ENCODE data around the gene PI4K2B. TPM values are rescaled to one million over a fixed set of nuclear protein-coding genes. Genes with fewer than 3 reads are reported as not detected.
"Not testable (repeated sequence)": the region's sequence is repeated elsewhere in the genome, so short reads cannot be mapped to it uniquely, and the experiment has no call there.

PI4K2B gene
- polyA plus RNA-seq, 1 experiment: 11.8 TPM

- DNase-seq (ENCODE audit: low read depth, low spot score): peak; percentile 42
- POLR2A ChIA-PET: interaction anchor here (0.7 to 1.0 kb wide), 3 partner anchors 75 to 1537 kb away, joined by 3 to 5 read pairs (median 4); partner anchors contain the start of gene SEPSECS
- peak overlapping the region; percentile 89 for H3K4me3 ChIP-seq (ENCODE audit: low read depth, low read length)
- peaks cover 11% of the 10 kb centered on the region for H3K9me3 ChIP-seq (ENCODE audit: control insufficient read depth, insufficient read depth, low read length)
- H3K27me3 ChIP-seq (ENCODE audit: control insufficient read depth, insufficient read depth, low read length): no peaks in the 10 kb centered on the region
- peak overlapping the region; percentile 82 for H3K27ac ChIP-seq (ENCODE audit: low read depth, low read length)
- peak; percentile 58 for TF ChIP-seq CTCF (IDR thresholded peaks at IDR 0.05; ENCODE audit: low read depth, low read length)
- CTCF ChIA-PET: interaction anchor here (0.6 to 4.6 kb wide), 10 partner anchors 16 to 652 kb away, joined by 3 to 53 read pairs (median 3); partner anchors contain the start of gene ZCCHC4
Observed at GRCh38 chr4:25234390-25235370, 847 bp downstream of the PI4K2B start.

DNA sequence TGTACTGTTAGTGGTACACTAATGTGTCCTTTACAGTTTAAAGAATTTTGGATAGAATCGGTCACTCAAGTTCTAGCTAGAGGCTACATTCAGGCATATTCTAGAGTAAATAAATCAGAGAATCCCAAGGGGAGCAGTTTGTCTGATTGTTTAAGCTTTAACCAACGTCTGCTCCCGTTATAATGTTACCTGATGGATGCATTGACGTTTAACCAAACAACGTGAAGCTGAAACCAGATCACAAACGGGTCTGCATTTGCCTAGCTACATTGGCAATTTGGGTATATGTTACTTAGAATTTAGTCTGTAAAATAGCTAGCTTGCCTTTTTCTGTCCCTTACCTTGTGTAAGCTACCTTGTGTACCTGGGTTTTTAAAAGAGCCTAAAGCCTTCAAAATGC, 1.6 kb downstream of the PI4K2B start:
- DNase-seq (ENCODE audit: low read depth, low spot score): no peak
- H3K27ac ChIP-seq (ENCODE audit: low read depth, low read length): no peak overlapping the region
- H3K27me3 ChIP-seq (ENCODE audit: control insufficient read depth, insufficient read depth, low read length): no peaks in the 10 kb centered on the region
- H3K9me3 ChIP-seq (ENCODE audit: control insufficient read depth, insufficient read depth, low read length): peaks cover 11% of the 10 kb centered on the region
- TF ChIP-seq CTCF (IDR thresholded peaks at IDR 0.05; ENCODE audit: low read depth, low read length): no peak
- CTCF ChIA-PET: interaction anchor here (0.6 to 4.6 kb wide), 8 partner anchors 22 to 653 kb away, joined by 3 to 53 read pairs (median 4); partner anchors contain the start of gene ZCCHC4
- peak overlapping the region; percentile 89 for H3K4me3 ChIP-seq (ENCODE audit: low read depth, low read length)
- POLR2A ChIA-PET: no interaction called here

- H3K27ac ChIP-seq (ENCODE audit: low read depth, low read length); DNase-seq (ENCODE audit: low read depth, low spot score); POLR2A ChIA-PET; H3K27me3 ChIP-seq (ENCODE audit: control insufficient read depth, insufficient read depth, low read length): not testable (repeated sequence)
- CTCF ChIA-PET: interaction anchor here (0.6 to 4.6 kb wide), 9 partner anchors 21 to 654 kb away, joined by 3 to 53 read pairs (median 4); partner anchors contain the start of gene ZCCHC4
- H3K9me3 ChIP-seq (ENCODE audit: control insufficient read depth, insufficient read depth, low read length): peaks cover 11% of the 10 kb centered on the region
- H3K4me3 ChIP-seq (ENCODE audit: low read depth, low read length): peak overlapping the region; percentile 89; the same call in 1 of the 2 replicates
Observed at GRCh38 chr4:25236030-25236429, 2.2 kb downstream of the PI4K2B start.

GRCh38 chr4:25236971-25237370, 3.1 kb downstream of the PI4K2B start:
- Histone ChIP-seq H3K9me3 (ENCODE audit: control insufficient read depth, insufficient read depth, low read length) (peaks cover 11% of the 10 kb centered on the region), H3K27me3 (ENCODE audit: control insufficient read depth, insufficient read depth, low read length) (no peaks in the 10 kb centered on the region), H3K27ac (ENCODE audit: low read depth, low read length) (no peak overlapping the region), H3K4me3 (ENCODE audit: low read depth, low read length) (no peak overlapping the region)
- no peak for TF ChIP-seq CTCF (IDR thresholded peaks at IDR 0.05; ENCODE audit: low read depth, low read length)
- no peak for DNase-seq (ENCODE audit: low read depth, low spot score)
- CTCF ChIA-PET: interaction anchor here (1.1 to 4.6 kb wide), 3 partner anchors 75 to 257 kb away, joined by 3 to 53 read pairs (median 7); partner anchors contain the start of gene ZCCHC4
- POLR2A ChIA-PET: no interaction called here

DNA sequence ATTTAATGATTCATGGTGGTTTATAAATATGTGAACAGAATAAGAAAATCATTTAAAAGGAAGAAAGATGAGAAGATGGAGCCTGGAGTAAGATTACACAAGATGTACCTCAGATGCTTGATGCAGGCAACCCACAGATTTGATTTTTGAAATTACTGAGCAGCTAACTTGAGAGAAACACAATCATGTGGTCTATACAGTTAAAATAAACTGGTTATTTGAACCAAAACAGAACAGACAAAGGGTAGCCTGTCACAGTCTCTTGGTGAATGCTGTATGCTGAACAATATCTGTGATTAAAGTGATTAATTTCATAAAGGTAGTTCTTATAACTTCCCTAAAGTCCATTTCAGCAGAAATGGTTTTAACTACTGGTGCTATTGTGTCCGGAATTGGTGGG, 4.2 kb downstream of the PI4K2B start:
- no peak overlapping the region for H3K27ac ChIP-seq (ENCODE audit: low read depth, low read length)
- ChIA-PET POLR2A (no interaction called here), CTCF (interaction anchor here (1.7 kb wide), 1 partner anchor 74 kb away, joined by 7 read pairs; the partner anchor contains the start of gene ZCCHC4)
- peaks cover 8% of the 10 kb centered on the region for H3K9me3 ChIP-seq (ENCODE audit: control insufficient read depth, insufficient read depth, low read length)
- no peak for TF ChIP-seq CTCF (IDR thresholded peaks at IDR 0.05; ENCODE audit: low read depth, low read length)
- DNase-seq (ENCODE audit: low read depth, low spot score): no peak
- H3K27me3 ChIP-seq (ENCODE audit: control insufficient read depth, insufficient read depth, low read length): no peaks in the 10 kb centered on the region
- H3K4me3 ChIP-seq (ENCODE audit: low read depth, low read length): no peak overlapping the region

- POLR2A ChIA-PET; H3K9me3 ChIP-seq (ENCODE audit: control insufficient read depth, insufficient read depth, low read length); CTCF ChIA-PET; H3K4me3 ChIP-seq (ENCODE audit: low read depth, low read length); H3K27me3 ChIP-seq (ENCODE audit: control insufficient read depth, insufficient read depth, low read length); DNase-seq (ENCODE audit: low read depth, low spot score); H3K27ac ChIP-seq (ENCODE audit: low read depth, low read length): not testable (repeated sequence)
Observed at GRCh38 chr4:25239528-25239927, 5.7 kb downstream of the PI4K2B start.

GRCh38 chr4:25240754-25241210, 6.9 kb downstream of the PI4K2B start:
- H3K27ac ChIP-seq (ENCODE audit: low read depth, low read length); CTCF ChIA-PET; H3K4me3 ChIP-seq (ENCODE audit: low read depth, low read length); POLR2A ChIA-PET; DNase-seq (ENCODE audit: low read depth, low spot score); H3K27me3 ChIP-seq (ENCODE audit: control insufficient read depth, insufficient read depth, low read length): not testable (repeated sequence)
- peaks cover 12% of the 10 kb centered on the region for H3K9me3 ChIP-seq (ENCODE audit: control insufficient read depth, insufficient read depth, low read length)

GRCh38 chr4:25242195-25242594, 8.4 kb downstream of the PI4K2B start:
- H3K27me3 ChIP-seq (ENCODE audit: control insufficient read depth, insufficient read depth, low read length); DNase-seq (ENCODE audit: low read depth, low spot score); H3K4me3 ChIP-seq (ENCODE audit: low read depth, low read length); CTCF ChIA-PET; POLR2A ChIA-PET; H3K27ac ChIP-seq (ENCODE audit: low read depth, low read length): not testable (repeated sequence)
- peaks cover 12% of the 10 kb centered on the region for H3K9me3 ChIP-seq (ENCODE audit: control insufficient read depth, insufficient read depth, low read length)
